Natural killer cell (primary cell): ENCODE results near the gene CEP78. TPM values are rescaled to one million over a fixed set of nuclear protein-coding genes. Genes with fewer than 3 reads are reported as not detected.

ENCODE experiments used
- ATAC-seq, 3 donors: fragments of 150-1000 bp in 2 of 3; fragments of 200-7000 bp in 1 of 3; cut with Tn5 transposase; 1 replicate in 1 of 3; 2 replicates in 2 of 3; pipeline ENCODE4 v1.10.0; 2021; ENCODE audit warnings: mild to moderate bottlenecking in 2 of 3, moderate library complexity in 2 of 3
- DNase-seq, 2 donors: peaks; one replicate each; pipeline versions ENCODE4 v3.0.0 to v3.0.0-alpha.2; 2013 to 2021; ENCODE audit warnings: mixed read lengths in 1 of 2
- H3K27ac ChIP-seq: one replicate; pipeline ENCODE4 v1.5.1; 2013; ENCODE audit warnings: mild to moderate bottlenecking, low read length
- H3K27me3 ChIP-seq: one replicate; pipeline ENCODE4 v1.6.1; 2013; ENCODE audit warnings: low read length; ENCODE audit not compliant: control insufficient read depth, insufficient read depth
- H3K36me3 ChIP-seq: one replicate; pipeline ENCODE4 v1.6.1; 2013; ENCODE audit warnings: low read length; ENCODE audit not compliant: control insufficient read depth, insufficient read depth
- H3K4me1 ChIP-seq: one replicate; pipeline ENCODE4 v1.6.1; 2013; ENCODE audit warnings: low read length; ENCODE audit not compliant: control insufficient read depth, insufficient read depth
- H3K4me3 ChIP-seq: one replicate; pipeline ENCODE4 v1.5.1; 2013; ENCODE audit warnings: low read length
- H3K9me3 ChIP-seq: one replicate; pipeline ENCODE4 v1.6.1; 2013; ENCODE audit warnings: low read length; ENCODE audit not compliant: control insufficient read depth, insufficient read depth
- H3K27ac Mint-ChIP-seq, 2 donors: one replicate each; pipeline ENCODE4 v1.8.0; 2022; ENCODE audit warnings: mild to moderate bottlenecking in 2 of 2, mixed read lengths in 2 of 2, moderate library complexity in 1 of 2
- H3K27me3 Mint-ChIP-seq, 2 donors: one replicate each; pipeline ENCODE4 v1.8.0; 2022; ENCODE audit warnings: low read depth in 2 of 2, mixed read lengths in 2 of 2
- H3K36me3 Mint-ChIP-seq: one replicate; pipeline ENCODE4 v1.8.0; 2022; ENCODE audit warnings: mixed read lengths
- H3K4me1 Mint-ChIP-seq, 2 donors: one replicate each; pipeline ENCODE4 v1.8.0; 2022; ENCODE audit warnings: mixed read lengths in 2 of 2
- H3K4me3 Mint-ChIP-seq: one replicate; pipeline ENCODE4 v1.8.0; 2022; ENCODE audit warnings: mild to moderate bottlenecking, moderate library complexity, mixed read lengths
- H3K9me3 Mint-ChIP-seq, 2 donors: one replicate each; pipeline ENCODE4 v1.8.0; 2022; ENCODE audit warnings: mixed read lengths in 2 of 2
- WGBS: methylation state at CpG from one replicate; pipeline ENCODE4 v1.1.7; 2013; ENCODE audit warnings: missing lambda C conversion rate; ENCODE audit not compliant: insufficient coverage; 5-methylcytosine and 5-hydroxymethylcytosine counted together
- intact Hi-C: fragments of 100-400 bp; cut with micrococcal nuclease; formaldehyde crosslinking; loops from one replicate; pipeline ENCODE4 v1.14.2; 2022
- total RNA-seq, 4 donors: library from RNA; stranded (reverse); fragments of 120-200 nt in 1 of 4; gene quantifications; one replicate each; pipeline versions ENCODE4 v1.2.3 to v1.2.4, GENCODE V29; 2013 to 2022
- TF ChIP-seq, protein P1 (sequence below): fragments of 200-600 bp; IDR thresholded peaks from one replicate; pipeline ENCODE4 v1.8.0; 2022; ENCODE audit warnings: antibody characterized with exemption

CEP78 gene
- total RNA-seq, 3 donors from 2014 or later (not counting 1 experiment from before 2014, with no cell fraction given): 204 to 304 (median 253) TPM

DNA sequence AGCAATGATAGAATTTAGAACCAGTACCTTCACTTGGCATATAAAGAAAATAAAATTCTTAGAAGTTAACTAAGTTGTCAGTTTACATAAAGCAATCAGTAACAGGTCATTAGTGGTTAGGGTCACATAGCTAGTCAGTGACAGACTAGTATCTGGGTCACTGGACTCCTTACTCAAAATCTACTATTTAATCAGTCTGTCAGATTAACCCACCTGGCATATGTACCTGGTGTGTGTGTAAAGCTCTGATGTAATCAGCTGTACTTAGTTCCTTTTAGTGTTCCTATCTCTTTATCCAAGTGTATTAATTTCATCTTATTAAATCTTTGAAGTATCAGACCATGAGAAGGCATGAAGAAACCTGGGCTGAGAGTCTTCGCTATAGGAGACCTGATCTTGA, 7.3 kb downstream of the CEP78 start:
- Histone ChIP-seq H3K4me1 (peaks cover 22% of the 10 kb centered on the region), H3K36me3 (peaks cover 66% of the 10 kb centered on the region), H3K4me3 (no peak overlapping the region), H3K27me3 (no peaks in the 10 kb centered on the region), H3K27ac (no peak overlapping the region), H3K9me3 (no peaks in the 10 kb centered on the region)
- 100% methylated on average over 1 of the region's 1 CpG for WGBS
- Mint-ChIP-seq H3K27me3 (no peaks in the 10 kb centered on the region), H3K4me3 (no peak overlapping the region), H3K36me3 (peaks cover 7% of the 10 kb centered on the region), H3K4me1 (peaks cover 72 to 87% of the 10 kb centered on the region in 2 donors), H3K9me3 (no peaks in the 10 kb centered on the region), H3K27ac (peak overlapping the region in 1 of 2 donors; percentile 81)
- ATAC-seq (no peak), DNase-seq (no peak)
- intact Hi-C loops: no loop called here
- TF ChIP-seq, protein P1, sequence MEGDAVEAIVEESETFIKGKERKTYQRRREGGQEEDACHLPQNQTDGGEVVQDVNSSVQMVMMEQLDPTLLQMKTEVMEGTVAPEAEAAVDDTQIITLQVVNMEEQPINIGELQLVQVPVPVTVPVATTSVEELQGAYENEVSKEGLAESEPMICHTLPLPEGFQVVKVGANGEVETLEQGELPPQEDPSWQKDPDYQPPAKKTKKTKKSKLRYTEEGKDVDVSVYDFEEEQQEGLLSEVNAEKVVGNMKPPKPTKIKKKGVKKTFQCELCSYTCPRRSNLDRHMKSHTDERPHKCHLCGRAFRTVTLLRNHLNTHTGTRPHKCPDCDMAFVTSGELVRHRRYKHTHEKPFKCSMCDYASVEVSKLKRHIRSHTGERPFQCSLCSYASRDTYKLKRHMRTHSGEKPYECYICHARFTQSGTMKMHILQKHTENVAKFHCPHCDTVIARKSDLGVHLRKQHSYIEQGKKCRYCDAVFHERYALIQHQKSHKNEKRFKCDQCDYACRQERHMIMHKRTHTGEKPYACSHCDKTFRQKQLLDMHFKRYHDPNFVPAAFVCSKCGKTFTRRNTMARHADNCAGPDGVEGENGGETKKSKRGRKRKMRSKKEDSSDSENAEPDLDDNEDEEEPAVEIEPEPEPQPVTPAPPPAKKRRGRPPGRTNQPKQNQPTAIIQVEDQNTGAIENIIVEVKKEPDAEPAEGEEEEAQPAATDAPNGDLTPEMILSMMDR: no peak

DNA sequence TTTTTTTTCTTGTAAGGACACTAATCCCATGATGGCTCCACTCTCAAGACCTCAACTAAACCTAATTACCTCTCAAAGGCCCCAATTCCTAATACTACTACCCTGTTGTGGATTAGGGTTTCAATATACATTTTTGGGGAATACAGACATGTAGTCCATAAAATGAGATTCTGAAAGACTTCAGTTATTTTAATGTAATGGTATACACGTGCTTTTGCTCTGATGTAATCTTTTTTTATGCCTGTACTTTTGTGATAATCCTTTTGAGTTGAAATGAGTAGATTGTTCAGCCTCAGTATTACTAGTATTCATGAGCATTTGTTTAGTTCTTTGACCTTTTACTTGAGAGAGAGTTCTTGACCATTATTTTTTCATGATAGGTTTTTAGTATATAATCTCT, 9.5 kb downstream of the CEP78 start:
- ATAC-seq: no peak
- no peak overlapping the region for H3K4me3 ChIP-seq
- 100% methylated on average over 1 of the region's 1 CpG for WGBS
- Mint-ChIP-seq H3K36me3 (peaks cover 21% of the 10 kb centered on the region), H3K27me3 (no peaks in the 10 kb centered on the region), H3K27ac (peak overlapping the region in 1 of 2 donors; percentile 32), H3K9me3 (no peaks in the 10 kb centered on the region), H3K4me3 (no peak overlapping the region), H3K4me1 (peaks cover 56 to 74% of the 10 kb centered on the region in 2 donors)
- no peak for DNase-seq
- no peaks in the 10 kb centered on the region for H3K27me3 ChIP-seq
- H3K27ac ChIP-seq: no peak overlapping the region
- peaks cover 81% of the 10 kb centered on the region for H3K36me3 ChIP-seq
- intact Hi-C loops: no loop called here
- no peaks in the 10 kb centered on the region for H3K9me3 ChIP-seq
- TF ChIP-seq, protein P1: no peak
- H3K4me1 ChIP-seq: peaks cover 5% of the 10 kb centered on the region

DNA sequence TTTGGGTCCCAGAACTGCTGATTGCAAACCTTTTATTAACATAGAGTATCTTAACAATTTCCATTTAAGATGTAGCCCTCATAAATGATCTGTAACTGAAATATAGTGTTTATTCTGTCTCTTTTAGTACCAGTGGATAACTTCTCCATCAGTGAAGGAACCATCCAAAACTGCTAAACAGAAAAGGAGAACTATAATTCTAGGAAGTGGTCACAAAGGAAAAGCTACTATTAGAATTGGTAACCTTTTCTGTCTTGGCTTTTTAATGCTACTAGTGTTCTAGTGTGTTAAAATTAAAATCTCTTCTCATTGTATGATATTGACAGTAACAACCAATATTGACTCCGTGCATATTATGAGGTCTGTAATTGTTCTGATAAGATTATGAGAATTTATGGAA, 12.8 kb downstream of the CEP78 start:
- peaks cover 18% of the 10 kb centered on the region for H3K36me3 Mint-ChIP-seq
- ATAC-seq (no peak), DNase-seq (no peak)
- H3K27me3 ChIP-seq: no peaks in the 10 kb centered on the region
- no peak overlapping the region for H3K4me3 Mint-ChIP-seq
- no CpG with 5 or more reads among the region's 1 CpG for WGBS
- TF ChIP-seq, protein P1: no peak
- H3K36me3 ChIP-seq: peaks cover 76% of the 10 kb centered on the region
- H3K4me1 Mint-ChIP-seq: peaks cover 39 to 56% of the 10 kb centered on the region in 2 donors
- peak overlapping the region; percentile 32 to 72 for H3K27ac Mint-ChIP-seq
- H3K9me3 ChIP-seq: no peaks in the 10 kb centered on the region
- no peaks in the 10 kb centered on the region for H3K9me3 Mint-ChIP-seq
- intact Hi-C loops: no loop called here
- no peaks in the 10 kb centered on the region for H3K4me1 ChIP-seq
- H3K4me3 ChIP-seq: no peak overlapping the region
- no peak overlapping the region for H3K27ac ChIP-seq
- H3K27me3 Mint-ChIP-seq: no peaks in the 10 kb centered on the region

DNA sequence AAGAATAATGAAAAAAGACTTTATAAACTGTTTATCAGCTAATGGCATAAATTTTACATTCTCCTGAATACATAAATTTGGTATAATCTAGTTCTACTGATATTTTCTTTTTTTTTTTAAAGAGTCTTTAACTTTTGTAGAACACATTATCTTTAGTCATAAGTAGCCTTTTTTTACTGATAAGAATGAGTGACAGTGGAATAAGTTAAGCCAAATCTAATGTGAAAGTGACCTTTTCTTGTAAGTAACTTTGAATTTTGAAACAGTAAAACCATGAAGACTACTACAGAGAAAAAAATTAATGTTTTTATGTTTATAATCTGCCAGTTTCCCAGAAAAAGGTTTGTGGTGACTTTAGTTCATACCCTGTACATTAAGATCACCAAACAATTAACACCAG, 13.7 kb downstream of the CEP78 start:
- DNase-seq (no peak), ATAC-seq (no peak)
- H3K4me3 Mint-ChIP-seq: no peak overlapping the region
- peaks cover 35 to 58% of the 10 kb centered on the region in 2 donors for H3K4me1 Mint-ChIP-seq
- TF ChIP-seq, protein P1: no peak
- peaks cover 18% of the 10 kb centered on the region for H3K36me3 Mint-ChIP-seq
- no peaks in the 10 kb centered on the region for H3K9me3 ChIP-seq
- H3K27me3 ChIP-seq: no peaks in the 10 kb centered on the region
- H3K27ac ChIP-seq: no peak overlapping the region
- H3K36me3 ChIP-seq: peaks cover 73% of the 10 kb centered on the region
- intact Hi-C loops: no loop called here
- H3K4me3 ChIP-seq: no peak overlapping the region
- no peaks in the 10 kb centered on the region for H3K9me3 Mint-ChIP-seq
- H3K27me3 Mint-ChIP-seq: no peaks in the 10 kb centered on the region
- peak overlapping the region in 1 of 2 donors; percentile 32 for H3K27ac Mint-ChIP-seq
- H3K4me1 ChIP-seq: no peaks in the 10 kb centered on the region
